ENCODE results near the gene ATP13A5. TPM values are rescaled to one million over a fixed set of nuclear protein-coding genes. Genes with fewer than 3 reads are reported as not detected.
A peak's percentile ranks its signal among the peaks of the same experiment; 100 is the strongest.

Gene ATP13A5
- total RNA-seq, 1 donor from 2014 or later, result not detected

GRCh38 chr3:193313061-193313958 is 65.2 kb downstream of the ATP13A5 start:
- H3K9me3 ChIP-seq (replicated peaks), result no peaks in the 10 kb centered on the region
- no peak for TF ChIP-seq CTCF (IDR thresholded peaks at IDR 0.05; ENCODE audit: borderline replicate concordance)
- no peaks in the 10 kb centered on the region for H3K36me3 ChIP-seq
- DNase-seq, result no peak
- H3K4me3 ChIP-seq, result no peak overlapping the region
- peaks cover 14% of the 10 kb centered on the region for H3K4me1 ChIP-seq
- H3K27me3 ChIP-seq (ENCODE audit: low read depth), result no peaks in the 10 kb centered on the region
- intact Hi-C loops (cut with micrococcal nuclease), result no loop called here
- H3K27ac ChIP-seq (replicated peaks), result no peak overlapping the region

- Histone ChIP-seq H3K27me3 (ENCODE audit: low read depth) (no peaks in the 10 kb centered on the region), H3K36me3 (no peaks in the 10 kb centered on the region), H3K9me3 (replicated peaks) (no peaks in the 10 kb centered on the region), H3K4me1 (peaks cover 14% of the 10 kb centered on the region), H3K27ac (replicated peaks) (peak overlapping the region; percentile 84), H3K4me3 (no peak overlapping the region)
- DNase-seq, result no peak
- intact Hi-C loops (cut with micrococcal nuclease), result no loop called here
- no peak for TF ChIP-seq CTCF (IDR thresholded peaks at IDR 0.05; ENCODE audit: borderline replicate concordance)
These were observed 67.4 kb downstream of the ATP13A5 start for GRCh38 chr3:193310914-193311723.

GRCh38 chr3:193305356-193305755 is 73.2 kb downstream of the ATP13A5 start:
- Histone ChIP-seq H3K27me3 (ENCODE audit: low read depth) (no peaks in the 10 kb centered on the region), H3K27ac (replicated peaks) (no peak overlapping the region), H3K4me1 (no peaks in the 10 kb centered on the region), H3K36me3 (no peaks in the 10 kb centered on the region), H3K9me3 (replicated peaks) (no peaks in the 10 kb centered on the region), H3K4me3 (no peak overlapping the region)
- no peak for DNase-seq
- no peak for TF ChIP-seq CTCF (IDR thresholded peaks at IDR 0.05; ENCODE audit: borderline replicate concordance)
- intact Hi-C loops (cut with micrococcal nuclease), result no loop called here

- peaks cover 4% of the 10 kb centered on the region for H3K9me3 ChIP-seq (replicated peaks)
- no peak overlapping the region for H3K27ac ChIP-seq (replicated peaks)
- TF ChIP-seq CTCF (IDR thresholded peaks at IDR 0.05; ENCODE audit: borderline replicate concordance), result no peak
- no peak overlapping the region for H3K4me3 ChIP-seq
- H3K36me3 ChIP-seq, result no peaks in the 10 kb centered on the region
- no peaks in the 10 kb centered on the region for H3K4me1 ChIP-seq
- no peak for DNase-seq
- H3K27me3 ChIP-seq (ENCODE audit: low read depth), result no peaks in the 10 kb centered on the region
- intact Hi-C loops (cut with micrococcal nuclease), result no loop called here
These were observed 77.1 kb downstream of the ATP13A5 start for GRCh38 chr3:193301433-193301832.

- DNase-seq, result no peak
- intact Hi-C loops (cut with micrococcal nuclease), result no loop called here
- Histone ChIP-seq H3K27ac (replicated peaks) (no peak overlapping the region), H3K27me3 (ENCODE audit: low read depth) (no peaks in the 10 kb centered on the region), H3K4me3 (no peak overlapping the region), H3K4me1 (no peaks in the 10 kb centered on the region), H3K36me3 (no peaks in the 10 kb centered on the region), H3K9me3 (replicated peaks) (peaks cover 11% of the 10 kb centered on the region)
- TF ChIP-seq CTCF (IDR thresholded peaks at IDR 0.05; ENCODE audit: borderline replicate concordance), result no peak
These were observed 81.1 kb downstream of the ATP13A5 start for GRCh38 chr3:193297421-193297820.
